HepG2 (cell line): Measurements from ENCODE around the gene POMP. TPM values are rescaled to one million over a fixed set of nuclear protein-coding genes. Genes with fewer than 3 reads are reported as not detected.
A peak's percentile ranks its signal among the peaks of the same experiment; 100 is the strongest.

Source experiments
- ATAC-seq: fragments of 200-7000 bp; cut with Tn5 transposase; 3 replicates; pipeline ENCODE4 v1.9.1; 2020; ENCODE audit warnings: mild to moderate bottlenecking, moderate library complexity
- BruUV-seq: library from RNA; stranded (reverse); fragments of 400-500 nt; replicated peaks from 2 replicates; lab custom pipeline; 2021; lab: Mats Ljungman, UMichigan
- CTCF ChIA-PET: fragments of 300-600 bp; formaldehyde crosslinking; extraction: SDS; loops from one replicate; lab custom pipeline; 2021; ENCODE audit warnings: low total read pairs, inconsistent platforms, low intra/inter-chr PET ratio; lab: Yijun Ruan, JAX
- POLR2A ChIA-PET: fragments of 350-600 bp; sonication (Branson Sonifier 250); formaldehyde crosslinking; loops from one replicate; lab custom pipeline; 2020; ENCODE audit warnings: antibody characterized with exemption, inconsistent platforms; lab: Yijun Ruan, JAX
- DNase-seq: peaks from one replicate; pipeline ENCODE4 v3.0.0-alpha.2; 2015; ENCODE audit warnings: low spot score
- FAIRE-seq: peaks from 3 replicates; lab custom pipeline; 2011; peaks lifted over from hg19 to GRCh38; lab: Jason Lieb, UNC
- H2AFZ ChIP-seq: one replicate; pipeline ENCODE4 v1.6.1; 2011; ENCODE audit warnings: low read length, inconsistent platforms
- H3K27ac ChIP-seq: fragments of 300-600 bp; 3 replicates; pipeline ENCODE4 v1.8.0; 2011; ENCODE audit warnings: mixed run types, mild to moderate bottlenecking, mixed read lengths, low read length, inconsistent platforms; ENCODE audit not compliant: insufficient read depth; ENCODE audit errors: extremely low read length
- H3K27me3 ChIP-seq, 2 experiments: fragments of 200-600 bp in 1 of 2; 2 replicates in 1 of 2; 3 replicates in 1 of 2; pipeline versions ENCODE4 v1.6.0 to v1.8.0; 2011; ENCODE audit warnings: low read length in 2 of 2, mild to moderate bottlenecking in 2 of 2, moderate library complexity in 2 of 2, inconsistent platforms in 1 of 2; ENCODE audit not compliant: insufficient read depth in 2 of 2, control insufficient read depth in 1 of 2
- H3K36me3 ChIP-seq, 2 experiments: fragments of 200-600 bp in 1 of 2; replicated peaks in 1 of 2; 2 replicates in 1 of 2; 3 replicates in 1 of 2; pipeline versions ENCODE4 v1.5.1 to v1.8.0; 2011; ENCODE audit warnings: low read length in 2 of 2, inconsistent platforms in 1 of 2; ENCODE audit not compliant: insufficient read depth in 2 of 2, control insufficient read depth in 1 of 2
- H3K4me1 ChIP-seq: 2 replicates; pipeline ENCODE4 v1.5.1; 2012; ENCODE audit warnings: low read length, inconsistent platforms; ENCODE audit not compliant: insufficient read depth
- H3K4me2 ChIP-seq: 2 replicates; pipeline ENCODE4 v1.6.0; 2011; ENCODE audit warnings: low read depth, low read length, inconsistent platforms
- H3K4me3 ChIP-seq, 3 experiments: fragments of 200-600 bp in 1 of 3; sonication (generic), shearing (Covaris generic) in 1 of 3; replicated peaks in 1 of 3; 2 replicates each; pipeline ENCODE4 v1.5.1; 2011 to 2016; ENCODE audit warnings: low read length in 3 of 3, inconsistent platforms in 2 of 3, low read depth in 2 of 3, mild to moderate bottlenecking in 2 of 3, control low read depth in 1 of 3, mixed read lengths in 1 of 3; ENCODE audit not compliant: insufficient read depth in 1 of 3
- H3K79me2 ChIP-seq: one replicate; pipeline ENCODE4 v1.6.1; 2011; ENCODE audit warnings: low read length, inconsistent platforms; ENCODE audit not compliant: insufficient read depth
- H3K9ac ChIP-seq: 2 replicates; pipeline ENCODE4 v1.6.0; 2011; ENCODE audit warnings: mild to moderate bottlenecking, low read depth, low read length, inconsistent platforms; ENCODE audit not compliant: insufficient read depth
- H3K9me3 ChIP-seq: 2 replicates; pipeline ENCODE4 v1.5.1; 2012; ENCODE audit warnings: mild to moderate bottlenecking, low read length
- H4K20me1 ChIP-seq: 2 replicates; pipeline ENCODE4 v1.6.0; 2011; ENCODE audit warnings: inconsistent platforms, mild to moderate bottlenecking, low read length, moderate library complexity; ENCODE audit not compliant: insufficient read depth
- FLYWCH1 ChIP-seq: sonication (generic); formaldehyde crosslinking; IDR thresholded peaks from 2 replicates; pipeline ENCODE4 v1.8.1; 2023; ENCODE audit warnings: mild to moderate bottlenecking, missing genetic modification reagents
- FOSL2 ChIP-seq: sonication (generic); formaldehyde crosslinking; IDR thresholded peaks from 2 replicates; pipeline ENCODE4 v1.4.0; 2020; ENCODE audit warnings: missing genetic modification reagents
- KAT7 ChIP-seq: IDR thresholded peaks from 2 replicates; pipeline ENCODE4 v1.6.1; 2018; ENCODE audit warnings: borderline replicate concordance, missing compliant biosample characterization
- SMAD1 ChIP-seq: sonication (generic); formaldehyde crosslinking; IDR thresholded peaks from 2 replicates; pipeline ENCODE4 v1.4.0; 2020; ENCODE audit warnings: missing genetic modification reagents, low read depth, mild to moderate bottlenecking, borderline replicate concordance
- WGBS: methylation state at CpG from one replicate; pipeline ENCODE4 v1.1.6; 2017; ENCODE audit warnings: low lambda C conversion rate; 5-methylcytosine and 5-hydroxymethylcytosine counted together
- in situ Hi-C: cut with HindIII; loops from 2 replicates; pipeline ENCODE4 v1.10.0; 2017; ENCODE audit warnings: low pct_unique_long_range_greater_than_20kb; ENCODE audit not compliant: extremely low pct_ligation_motif_present
- intact Hi-C: fragments of 100-400 bp; cut with micrococcal nuclease; formaldehyde crosslinking; loops from one replicate; pipeline ENCODE4 v1.10.0; 2022; ENCODE audit not compliant: unreplicated experiment
- polyA plus RNA-seq, 8 experiments: library from polyadenylated mRNA; depleted of rRNA in 3 of 8; stranded (reverse) in 7 of 8; unstranded in 1 of 8; fragments of >200 nt; fragmentation: Illumina TruSeq in 4 of 8; extraction: Trizol in 4 of 8; gene quantifications; 2 replicates each; pipeline versions ENCODE4 v1.2.1 to v1.2.3, GENCODE V29; 2011 to 2016; ENCODE audit warnings: low read depth in 4 of 8, missing spikeins in 1 of 8, mixed read lengths in 1 of 8; ENCODE audit not compliant: insufficient read depth in 1 of 8
- total RNA-seq, 5 experiments: library from RNA; depleted of rRNA; stranded (reverse); fragments of >200 nt; fragmentation: Illumina TruSeq; extraction: Trizol; gene quantifications; 2 replicates each; pipeline ENCODE4 v1.2.3, GENCODE V29; 2016; ENCODE audit warnings: low read depth in 1 of 5
- TF ChIP-seq, protein P1 (sequence below), 2 experiments: fragments of 450-650 bp in 1 of 2; sonication (generic) in 1 of 2; formaldehyde crosslinking; IDR thresholded peaks; 2 replicates each; pipeline versions ENCODE4 v1.5.0 to v1.8.0; 2020 to 2022; ENCODE audit warnings: mild to moderate bottlenecking in 1 of 2, missing genetic modification reagents in 1 of 2
- TF ChIP-seq, protein P2 (sequence below): sonication (generic); formaldehyde crosslinking; IDR thresholded peaks from 2 replicates; pipeline ENCODE4 v1.4.0; 2020; ENCODE audit warnings: mild to moderate bottlenecking, missing genetic modification reagents
- TF ChIP-seq, protein P3 (sequence below): sonication (generic); formaldehyde crosslinking; IDR thresholded peaks from 2 replicates; pipeline ENCODE4 v1.4.0; 2020; ENCODE audit warnings: missing genetic modification reagents
- TF ChIP-seq, protein P4 (sequence below): IDR thresholded peaks from 2 replicates; pipeline ENCODE4 v1.6.1; 2018; ENCODE audit warnings: missing genetic modification reagents

Gene POMP
- total and polyA plus RNA-seq, 2 of the 13 experiments (the other 11 are each of a cell fraction or from before 2014, with no cell fraction given) = 30.6 to 118 TPM

DNA sequence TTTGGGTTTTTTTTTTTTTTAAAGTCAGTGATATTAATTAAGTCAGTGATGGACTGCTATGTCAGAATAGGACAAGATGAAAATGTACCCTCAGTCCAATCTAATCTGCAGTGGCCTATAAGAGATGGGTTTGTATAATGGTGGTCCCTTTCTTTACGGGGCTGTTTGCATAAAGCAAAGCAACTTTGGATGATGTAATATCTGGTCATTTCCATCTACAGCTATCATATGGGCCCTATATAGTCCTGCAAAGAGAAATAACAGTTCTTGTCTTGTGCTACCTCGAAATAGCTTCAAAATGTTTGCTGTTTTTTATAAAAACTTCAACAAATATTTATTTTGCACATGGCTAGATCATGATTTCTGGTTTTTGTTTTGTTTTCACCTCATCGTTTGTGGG is 20.2 kb upstream of the POMP start:
- Histone ChIP-seq H3K27me3 (no peaks in the 10 kb centered on the region), H3K36me3 (no peaks in the 10 kb centered on the region), H3K9me3 (no peaks in the 10 kb centered on the region), H3K79me2 (no peaks in the 10 kb centered on the region), H3K4me2 (no peak overlapping the region), H3K9ac (no peak overlapping the region), H3K4me1 (peaks cover 21% of the 10 kb centered on the region), H2AFZ (no peak overlapping the region), H4K20me1 (no peaks in the 10 kb centered on the region), H3K4me3 (no peak overlapping the region), H3K27ac (no peak overlapping the region)
- FAIRE-seq (no peak), ATAC-seq (no peak), DNase-seq (no peak)
- POLR2A ChIA-PET = interaction anchor here (2.0 kb wide), 1 partner anchor 20 kb away, joined by 8 read pairs; the partner anchor contains the start of gene POMP
- CTCF ChIA-PET = no interaction called here
- BruUV-seq = no TSS peak
- in situ Hi-C loops = loop anchor here (5.0 to 25.0 kb wide), 2 partner anchors 316 to 576 kb away; no protein-coding TSS in a partner anchor
- whole genome bisulfite sequencing = 21% methylated on average over 3 of the region's 3 CpGs
- no peak for TF ChIP-seq FLYWCH1 (CRISPR knock-in tag)
- TF ChIP-seq, protein P1, sequence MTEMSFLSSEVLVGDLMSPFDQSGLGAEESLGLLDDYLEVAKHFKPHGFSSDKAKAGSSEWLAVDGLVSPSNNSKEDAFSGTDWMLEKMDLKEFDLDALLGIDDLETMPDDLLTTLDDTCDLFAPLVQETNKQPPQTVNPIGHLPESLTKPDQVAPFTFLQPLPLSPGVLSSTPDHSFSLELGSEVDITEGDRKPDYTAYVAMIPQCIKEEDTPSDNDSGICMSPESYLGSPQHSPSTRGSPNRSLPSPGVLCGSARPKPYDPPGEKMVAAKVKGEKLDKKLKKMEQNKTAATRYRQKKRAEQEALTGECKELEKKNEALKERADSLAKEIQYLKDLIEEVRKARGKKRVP (CRISPR knock-in tag; IDR thresholded peaks at IDR 0.05) = peak in 1 of 2 experiments; percentile 34; a peak in 1 of 4 replicates
- intact Hi-C loops = no loop called here

DNA sequence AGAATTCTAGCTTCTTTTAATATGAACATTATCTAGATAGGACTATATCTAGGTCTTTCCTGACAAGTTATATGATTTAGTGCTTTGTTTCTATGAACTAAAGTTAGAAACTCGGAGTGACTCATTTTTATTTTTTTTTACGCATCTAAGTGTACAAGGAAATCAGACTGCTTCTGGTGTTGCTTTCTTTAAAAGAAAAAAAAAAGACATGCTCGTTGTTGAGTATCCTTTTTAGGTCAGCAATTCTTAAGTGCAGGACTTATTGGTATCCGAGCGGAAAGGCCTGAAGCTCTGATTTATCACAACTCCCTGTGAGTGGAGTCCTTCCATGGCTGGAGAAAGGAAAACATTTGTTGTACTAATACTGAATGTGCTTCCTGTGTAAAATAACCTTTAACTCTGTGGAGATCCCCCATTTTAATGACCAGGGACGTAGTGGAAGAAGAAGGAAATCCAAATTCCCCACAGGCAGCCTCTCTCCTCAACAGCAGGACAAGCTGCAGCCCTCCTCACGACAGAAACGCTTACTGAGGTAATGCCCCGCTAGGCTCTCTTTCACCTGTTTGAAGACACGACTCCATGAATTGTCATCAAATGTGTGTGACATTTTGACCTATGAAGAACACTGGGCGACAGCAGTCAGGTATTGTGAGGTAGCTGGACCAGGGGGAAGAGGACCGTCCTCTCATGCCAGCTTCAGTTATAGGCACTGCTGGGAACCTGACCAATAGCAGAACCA is 17.9 kb upstream of the POMP start:
- H3K27ac ChIP-seq = no peak overlapping the region
- ChIA-PET POLR2A (interaction anchor here (1.3 kb wide), 1 partner anchor 18 kb away, joined by 7 read pairs; the partner anchor contains the start of gene POMP), CTCF (no interaction called here)
- H3K9ac ChIP-seq = no peak overlapping the region
- in situ Hi-C loops = loop anchor here (25.0 kb wide), 1 partner anchor 579 kb away; no protein-coding TSS in a partner anchor
- H3K9me3 ChIP-seq = no peaks in the 10 kb centered on the region
- no peaks in the 10 kb centered on the region for H4K20me1 ChIP-seq
- TF ChIP-seq, protein P2, sequence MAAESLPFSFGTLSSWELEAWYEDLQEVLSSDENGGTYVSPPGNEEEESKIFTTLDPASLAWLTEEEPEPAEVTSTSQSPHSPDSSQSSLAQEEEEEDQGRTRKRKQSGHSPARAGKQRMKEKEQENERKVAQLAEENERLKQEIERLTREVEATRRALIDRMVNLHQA (CRISPR knock-in tag) = no peak
- TF ChIP-seq KAT7 (CRISPR knock-in tag) (no peak), SMAD1 (CRISPR knock-in tag) (no peak), FOSL2 (no peak)
- TF ChIP-seq, protein P3, sequence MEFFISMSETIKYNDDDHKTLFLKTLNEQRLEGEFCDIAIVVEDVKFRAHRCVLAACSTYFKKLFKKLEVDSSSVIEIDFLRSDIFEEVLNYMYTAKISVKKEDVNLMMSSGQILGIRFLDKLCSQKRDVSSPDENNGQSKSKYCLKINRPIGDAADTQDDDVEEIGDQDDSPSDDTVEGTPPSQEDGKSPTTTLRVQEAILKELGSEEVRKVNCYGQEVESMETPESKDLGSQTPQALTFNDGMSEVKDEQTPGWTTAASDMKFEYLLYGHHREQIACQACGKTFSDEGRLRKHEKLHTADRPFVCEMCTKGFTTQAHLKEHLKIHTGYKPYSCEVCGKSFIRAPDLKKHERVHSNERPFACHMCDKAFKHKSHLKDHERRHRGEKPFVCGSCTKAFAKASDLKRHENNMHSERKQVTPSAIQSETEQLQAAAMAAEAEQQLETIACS = no peak
- TF ChIP-seq, protein P4, sequence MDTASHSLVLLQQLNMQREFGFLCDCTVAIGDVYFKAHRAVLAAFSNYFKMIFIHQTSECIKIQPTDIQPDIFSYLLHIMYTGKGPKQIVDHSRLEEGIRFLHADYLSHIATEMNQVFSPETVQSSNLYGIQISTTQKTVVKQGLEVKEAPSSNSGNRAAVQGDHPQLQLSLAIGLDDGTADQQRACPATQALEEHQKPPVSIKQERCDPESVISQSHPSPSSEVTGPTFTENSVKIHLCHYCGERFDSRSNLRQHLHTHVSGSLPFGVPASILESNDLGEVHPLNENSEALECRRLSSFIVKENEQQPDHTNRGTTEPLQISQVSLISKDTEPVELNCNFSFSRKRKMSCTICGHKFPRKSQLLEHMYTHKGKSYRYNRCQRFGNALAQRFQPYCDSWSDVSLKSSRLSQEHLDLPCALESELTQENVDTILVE (CRISPR knock-in tag) = no peak
- intact Hi-C loops = no loop called here
- 0 out of 2 replicates have a peak overlapping the region, but pooled peaks have one; percentile 27 for H3K4me2 ChIP-seq
- 51% methylated on average over 7 of the region's 12 CpGs for WGBS
- H3K4me3 ChIP-seq = no peak overlapping the region
- ATAC-seq = no peak
- peaks cover 21% of the 10 kb centered on the region for H3K4me1 ChIP-seq
- no TSS peak for BruUV-seq
- no peak for FAIRE-seq
- no peaks in the 10 kb centered on the region for H3K79me2 ChIP-seq
- H2AFZ ChIP-seq = peak overlapping the region; percentile 27
- H3K36me3 ChIP-seq = no peaks in the 10 kb centered on the region
- H3K27me3 ChIP-seq = no peaks in the 10 kb centered on the region
- DNase-seq = no peak
